Measurements from ENCODE around the gene POMC. TPM values are rescaled to one million over a fixed set of nuclear protein-coding genes. Genes with fewer than 3 reads are reported as not detected.
"Not testable (repeated sequence)": the region's sequence is repeated elsewhere in the genome, so short reads cannot be mapped to it uniquely, and the experiment has no call there.

POMC gene
- total and polyA plus RNA-seq, 8 donors: 0.89 to 4.6 (median 3.2) TPM; not detected in 2

- 56 to 68% (median 63%) methylated on average over 4 to 5 of the region's 5 CpGs for WGBS, 5 donors
- DNase-seq: no peak
- H3K4me3 ChIP-seq: no peak overlapping the region
- H3K36me3 ChIP-seq: no peaks in the 10 kb centered on the region
- H3K27me3 ChIP-seq: no peaks in the 10 kb centered on the region
- peaks cover 6 to 15% (median 9%) of the 10 kb centered on the region in 4 donors for H3K4me1 ChIP-seq
- peak overlapping the region in 4 of 5 donors; percentile 76 to 83 (median 80) for H3K27ac ChIP-seq
- intact Hi-C loops (cut with DNase I; ENCODE audit: low total_unique reads): no loop called here
- H3K9me3 ChIP-seq: no peaks in the 10 kb centered on the region
- no peak for TF ChIP-seq CTCF (IDR thresholded peaks at IDR 0.05)
- no peak for TF ChIP-seq EP300 (IDR thresholded peaks at IDR 0.05)
- TF ChIP-seq POLR2AphosphoS5 (IDR thresholded peaks at IDR 0.05): no peak
- no peak for TF ChIP-seq POLR2A (IDR thresholded peaks at IDR 0.05)
These were observed 46.9 kb upstream of the POMC start for GRCh38 chr2:25215232-25215631.

GRCh38 chr2:25213229-25213628 is 44.8 kb upstream of the POMC start:
- Histone ChIP-seq H3K4me1 (peaks cover 6 to 15% (median 9%) of the 10 kb centered on the region in 4 donors), H3K27me3 (no peaks in the 10 kb centered on the region), H3K27ac (no peak overlapping the region), H3K4me3 (no peak overlapping the region), H3K36me3 (no peaks in the 10 kb centered on the region), H3K9me3 (no peaks in the 10 kb centered on the region)
- 56 to 70% (median 64%) methylated on average over 8 of the region's 8 CpGs for WGBS, 5 donors
- no peak for TF ChIP-seq CTCF (IDR thresholded peaks at IDR 0.05)
- no peak for TF ChIP-seq POLR2AphosphoS5 (IDR thresholded peaks at IDR 0.05)
- no peak for TF ChIP-seq POLR2A (IDR thresholded peaks at IDR 0.05)
- no peak for TF ChIP-seq EP300 (IDR thresholded peaks at IDR 0.05)
- DNase-seq: peak in 1 of 2 donors; percentile 47
- intact Hi-C loops (cut with DNase I; ENCODE audit: low total_unique reads): no loop called here

- H3K9me3 ChIP-seq; H3K36me3 ChIP-seq; H3K4me1 ChIP-seq; intact Hi-C loops (cut with DNase I; ENCODE audit: low total_unique reads); H3K27ac ChIP-seq; H3K4me3 ChIP-seq; H3K27me3 ChIP-seq; DNase-seq: not testable (repeated sequence)
- 91 to 95% (median 93%) methylated on average over 6 of the region's 6 CpGs for WGBS, 5 donors
These were observed 42.5 kb upstream of the POMC start for GRCh38 chr2:25210923-25211322.

- peak in 1 of 2 donors; percentile 45 for DNase-seq
- TF ChIP-seq POLR2AphosphoS5 (IDR thresholded peaks at IDR 0.05) (no peak), POLR2A (IDR thresholded peaks at IDR 0.05) (no peak), EP300 (IDR thresholded peaks at IDR 0.05) (no peak), CTCF (IDR thresholded peaks at IDR 0.05) (no peak)
- H3K27me3 ChIP-seq: peaks cover 0 to 6% (median 6%) of the 10 kb centered on the region in 3 donors
- peaks cover 0 to 6% (median 0%) of the 10 kb centered on the region in 4 donors for H3K4me1 ChIP-seq
- no peaks in the 10 kb centered on the region for H3K36me3 ChIP-seq
- H3K27ac ChIP-seq: no peak overlapping the region
- intact Hi-C loops (cut with DNase I; ENCODE audit: low total_unique reads): no loop called here
- 64 to 75% (median 72%) methylated on average over 4 to 5 of the region's 5 CpGs for WGBS, 5 donors
- no peaks in the 10 kb centered on the region for H3K9me3 ChIP-seq
- H3K4me3 ChIP-seq: no peak overlapping the region
These were observed 38.7 kb upstream of the POMC start for GRCh38 chr2:25207078-25207545.

GRCh38 chr2:25204190-25204838 is 35.9 kb upstream of the POMC start:
- no peak overlapping the region for H3K27ac ChIP-seq
- peak in 1 of 2 donors; percentile 64 for DNase-seq
- intact Hi-C loops (cut with DNase I; ENCODE audit: low total_unique reads): no loop called here

More at GRCh38 chr2:25204190-25204838, 35.9 kb upstream of the POMC start:
- peaks cover 0 to 6% (median 6%) of the 10 kb centered on the region in 3 donors for H3K27me3 ChIP-seq
- WGBS, 5 donors: 30 to 40% (median 36%) methylated on average over 33 to 59 of the region's 59 CpGs
- H3K4me3 ChIP-seq: peak overlapping the region; percentile 15 to 34 (median 32)
- no peaks in the 10 kb centered on the region for H3K9me3 ChIP-seq
- TF ChIP-seq EP300 (IDR thresholded peaks at IDR 0.05) (no peak), POLR2AphosphoS5 (IDR thresholded peaks at IDR 0.05) (no peak), CTCF (IDR thresholded peaks at IDR 0.05) (no peak), POLR2A (IDR thresholded peaks at IDR 0.05) (no peak)
- H3K36me3 ChIP-seq: no peaks in the 10 kb centered on the region
- H3K4me1 ChIP-seq: peaks cover 0 to 6% (median 0%) of the 10 kb centered on the region in 4 donors
